GM18526 (cell line): ENCODE results near the gene MYG1.

Source experiments
- POLR2A ChIP-seq: IDR thresholded peaks from 3 replicates; pipeline ENCODE4 v1.6.1; 2011; ENCODE audit not compliant: insufficient read length; ENCODE audit errors: extremely low read depth

Gene MYG1

GRCh38 chr12:53299454-53300180 is at the start of gene MYG1:
MYG1 (plus strand) TSS chr12:53299695; CDS start chr12:53299738, 43 bp downstream.
- peak; percentile 75 for TF ChIP-seq POLR2A

- TF ChIP-seq POLR2A, result peak; percentile 61
Observed at GRCh38 chr12:53251477-53252348, 47.8 kb upstream of the MYG1 start.

GRCh38 chr12:53252349-53252916 is 47.1 kb upstream of the MYG1 start:
- TF ChIP-seq POLR2A, result no peak

GRCh38 chr12:53253298-53253697 is 46.2 kb upstream of the MYG1 start:
- TF ChIP-seq POLR2A, result no peak

- no peak for TF ChIP-seq POLR2A
Observed at GRCh38 chr12:53254816-53255545, 44.5 kb upstream of the MYG1 start.

- no peak for TF ChIP-seq POLR2A
Observed at GRCh38 chr12:53255996-53256395, 43.5 kb upstream of the MYG1 start.

- no peak for TF ChIP-seq POLR2A
Observed at GRCh38 chr12:53258541-53259539, 40.7 kb upstream of the MYG1 start.

- TF ChIP-seq POLR2A, result no peak
Observed at GRCh38 chr12:53259891-53260290, 39.6 kb upstream of the MYG1 start.

GRCh38 chr12:53265783-53266182 is 33.7 kb upstream of the MYG1 start:
- TF ChIP-seq POLR2A, result no peak

- no peak for TF ChIP-seq POLR2A
Observed at GRCh38 chr12:53267306-53267998, 32.0 kb upstream of the MYG1 start.

- TF ChIP-seq POLR2A, result peak; percentile 44
Observed at GRCh38 chr12:53267999-53268629, 31.4 kb upstream of the MYG1 start, which contains the start of gene ESPL1. ESPL1 (plus strand) TSS chr12:53268299; CDS start chr12:53268767, 468 bp downstream.

GRCh38 chr12:53268630-53269562 is 30.6 kb upstream of the MYG1 start:
- no peak for TF ChIP-seq POLR2A

- no peak for TF ChIP-seq POLR2A
Observed at GRCh38 chr12:53274445-53274844, 25.1 kb upstream of the MYG1 start.
